Left ventricle myocardium superior (tissue), 1 donor: ENCODE measurements around the gene GOLGA8M. TPM values are rescaled to one million over a fixed set of nuclear protein-coding genes. Genes with fewer than 3 reads are reported as not detected.
"Not testable (repeated sequence)": the region's sequence is repeated elsewhere in the genome, so short reads cannot be mapped to it uniquely, and the experiment has no call there.

Experiments used
- ATAC-seq: fragments of 200-7000 bp; cut with Tn5 transposase; one replicate; pipeline ENCODE4 v1.9.1; 2020; ENCODE audit warnings: mild to moderate bottlenecking, moderate library complexity
- DNase-seq: peaks from one replicate; pipeline ENCODE4 v3.0.0-alpha.2; 2020
- intact Hi-C: fragments of 100-400 bp; cut with micrococcal nuclease; formaldehyde crosslinking; loops from one replicate; pipeline ENCODE4 v1.11.0; 2022
- long read RNA-seq: library from polyadenylated mRNA; unstranded; transcript quantifications from one replicate; pipeline ENCODE4 v2.0.0, GENCODE V29; 2021
- total RNA-seq: library from RNA; stranded (reverse); fragmentation: NEBNext Ultra II Directional; extraction: Animal tissue kit (Norgen Biotek cat#: 25700); gene quantifications from one replicate; pipeline ENCODE4 v1.2.1, GENCODE V29; 2021
- donor health status: DM: no; HTN: yes; CAD: no; lungs with severe emphysema.

Gene GOLGA8M
- total RNA-seq, result 1.4 TPM
- long read RNA-seq, result 0 reads

GRCh38 chr15:28712270-28712669, at the start of gene GOLGA8M:
Gene GOLGA8M, minus strand, starts transcription at chr15:28712421. Its CDS starts 98 bp downstream, at chr15:28712323.
- intact Hi-C loops, ATAC-seq, DNase-seq: not testable (repeated sequence)

GRCh38 chr15:28742890-28743289, 30.7 kb upstream of the GOLGA8M start:
- DNase-seq, intact Hi-C loops, ATAC-seq: not testable (repeated sequence)

GRCh38 chr15:28738590-28739292, 26.5 kb upstream of the GOLGA8M start:
- ATAC-seq, intact Hi-C loops, DNase-seq: not testable (repeated sequence)

GRCh38 chr15:28738200-28738561, 26.0 kb upstream of the GOLGA8M start:
- DNase-seq, intact Hi-C loops: not testable (repeated sequence)
- ATAC-seq, result peak; percentile 59

- ATAC-seq (peak; percentile 96), DNase-seq (peak; percentile 72)
- intact Hi-C loops, result not testable (repeated sequence)
These were observed 25.4 kb upstream of the GOLGA8M start for GRCh38 chr15:28737521-28738199.

- DNase-seq, ATAC-seq, intact Hi-C loops: not testable (repeated sequence)
These were observed 15.8 kb upstream of the GOLGA8M start for GRCh38 chr15:28728061-28728460.

- intact Hi-C loops, DNase-seq, ATAC-seq: not testable (repeated sequence)
These were observed 14.8 kb upstream of the GOLGA8M start for GRCh38 chr15:28727026-28727425.

GRCh38 chr15:28726102-28726501, 13.9 kb upstream of the GOLGA8M start:
- no peak for DNase-seq
- ATAC-seq, result no peak
- intact Hi-C loops, result no loop called here

GRCh38 chr15:28725556-28725955, 13.3 kb upstream of the GOLGA8M start:
- DNase-seq, result no peak
- intact Hi-C loops, result no loop called here
- no peak for ATAC-seq

GRCh38 chr15:28723986-28724385, 11.8 kb upstream of the GOLGA8M start:
- DNase-seq, intact Hi-C loops, ATAC-seq: not testable (repeated sequence)

GRCh38 chr15:28719626-28720025, 7.4 kb upstream of the GOLGA8M start:
- ATAC-seq, intact Hi-C loops, DNase-seq: not testable (repeated sequence)

- ATAC-seq, DNase-seq, intact Hi-C loops: not testable (repeated sequence)
These were observed 6.4 kb upstream of the GOLGA8M start for GRCh38 chr15:28718576-28718975.

GRCh38 chr15:28714176-28714575, 2.0 kb upstream of the GOLGA8M start:
- DNase-seq, ATAC-seq, intact Hi-C loops: not testable (repeated sequence)

- DNase-seq, ATAC-seq, intact Hi-C loops: not testable (repeated sequence)
These were observed 8.3 kb downstream of the GOLGA8M start for GRCh38 chr15:28703927-28704326.

GRCh38 chr15:28702427-28702826, 9.8 kb downstream of the GOLGA8M start:
- ATAC-seq, intact Hi-C loops: not testable (repeated sequence)

GRCh38 chr15:28694006-28694751, 18.0 kb downstream of the GOLGA8M start:
- intact Hi-C loops, ATAC-seq, DNase-seq: not testable (repeated sequence)

More at GRCh38 chr15:28702427-28702826, 9.8 kb downstream of the GOLGA8M start:
- not testable (repeated sequence) for DNase-seq

- DNase-seq, ATAC-seq, intact Hi-C loops: not testable (repeated sequence)
These were observed 19.2 kb downstream of the GOLGA8M start for GRCh38 chr15:28693021-28693420.

- ATAC-seq, DNase-seq, intact Hi-C loops: not testable (repeated sequence)
These were observed 38.7 kb downstream of the GOLGA8M start for GRCh38 chr15:28673533-28673932.

GRCh38 chr15:28672122-28672521, 40.1 kb downstream of the GOLGA8M start:
- ATAC-seq, intact Hi-C loops, DNase-seq: not testable (repeated sequence)
